ENCODE results near the gene BAHCC1.

Gene BAHCC1

DNA sequence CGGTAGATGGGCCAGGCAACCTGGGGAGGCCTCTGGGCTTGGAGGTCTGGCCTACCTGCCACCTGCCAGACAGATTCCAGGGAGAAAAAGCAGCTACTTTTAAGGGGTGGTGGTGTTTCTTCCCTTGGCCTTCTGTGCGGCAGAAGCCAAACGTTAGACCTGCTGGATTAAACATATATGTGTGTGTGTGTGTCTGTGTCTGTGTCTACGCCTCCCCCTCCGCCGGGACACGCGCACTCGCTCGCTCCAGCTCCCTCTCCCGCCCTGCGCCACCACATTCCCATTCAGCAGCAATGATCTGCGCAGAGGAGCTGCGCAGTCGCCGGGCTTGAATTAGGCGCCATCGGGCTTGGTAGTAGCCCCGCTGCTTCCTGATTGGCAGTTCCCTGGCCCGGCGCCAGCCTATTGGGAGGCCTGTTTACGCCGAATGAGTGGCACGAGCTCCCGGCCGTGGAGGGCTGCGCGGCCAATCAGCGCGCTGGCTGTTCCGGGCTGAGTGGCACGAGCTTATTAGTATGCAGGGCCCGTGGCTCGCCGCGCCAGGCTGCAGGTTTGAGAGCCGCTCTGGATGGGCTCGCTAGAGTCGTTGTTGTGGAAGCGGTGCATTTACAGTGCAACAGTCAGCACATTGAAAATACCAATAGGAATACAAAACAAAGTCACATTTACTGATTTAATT is at the start of gene BAHCC1:
Gene BAHCC1 (plus strand): TSS at position 537 of the 679 bp plus-strand sequence. CDS start 4,283 bp downstream, outside the sequence.
- no peaks in the 10 kb centered on the region for H3K4me1 ChIP-seq (ENCODE audit: low read length)
- no peak within 1 kb of the TSS for H3K9ac ChIP-seq (ENCODE audit: low read length)
- H3K36me3 ChIP-seq (replicated peaks; ENCODE audit: low read depth, low read length), result no peaks in the 10 kb centered on the region
- no peaks in the 10 kb centered on the region for H3K27me3 ChIP-seq (ENCODE audit: low read depth, low read length)
- TF ChIP-seq, protein P1, sequence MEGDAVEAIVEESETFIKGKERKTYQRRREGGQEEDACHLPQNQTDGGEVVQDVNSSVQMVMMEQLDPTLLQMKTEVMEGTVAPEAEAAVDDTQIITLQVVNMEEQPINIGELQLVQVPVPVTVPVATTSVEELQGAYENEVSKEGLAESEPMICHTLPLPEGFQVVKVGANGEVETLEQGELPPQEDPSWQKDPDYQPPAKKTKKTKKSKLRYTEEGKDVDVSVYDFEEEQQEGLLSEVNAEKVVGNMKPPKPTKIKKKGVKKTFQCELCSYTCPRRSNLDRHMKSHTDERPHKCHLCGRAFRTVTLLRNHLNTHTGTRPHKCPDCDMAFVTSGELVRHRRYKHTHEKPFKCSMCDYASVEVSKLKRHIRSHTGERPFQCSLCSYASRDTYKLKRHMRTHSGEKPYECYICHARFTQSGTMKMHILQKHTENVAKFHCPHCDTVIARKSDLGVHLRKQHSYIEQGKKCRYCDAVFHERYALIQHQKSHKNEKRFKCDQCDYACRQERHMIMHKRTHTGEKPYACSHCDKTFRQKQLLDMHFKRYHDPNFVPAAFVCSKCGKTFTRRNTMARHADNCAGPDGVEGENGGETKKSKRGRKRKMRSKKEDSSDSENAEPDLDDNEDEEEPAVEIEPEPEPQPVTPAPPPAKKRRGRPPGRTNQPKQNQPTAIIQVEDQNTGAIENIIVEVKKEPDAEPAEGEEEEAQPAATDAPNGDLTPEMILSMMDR (IDR thresholded peaks at IDR 0.05; ENCODE audit: low read depth, low read length), result no peak
- TF ChIP-seq EZH2phosphoT487 (IDR thresholded peaks at IDR 0.05; ENCODE audit: low read depth), result no peak
- H3K27ac ChIP-seq (ENCODE audit: low read length), result no peak within 1 kb of the TSS
- H3K9me3 ChIP-seq (ENCODE audit: insufficient read depth, low read length), result no peaks in the 10 kb centered on the region
- H3K4me2 ChIP-seq (ENCODE audit: low read length), result no peak within 1 kb of the TSS
- H4K20me1 ChIP-seq (ENCODE audit: insufficient read depth, low read length), result no peaks in the 10 kb centered on the region
- H2AFZ ChIP-seq (ENCODE audit: low read depth, low read length), result no peak within 1 kb of the TSS
- H3K79me2 ChIP-seq (ENCODE audit: low read length), result no peaks in the 10 kb centered on the region
- no peak within 1 kb of the TSS for H3K4me3 ChIP-seq (ENCODE audit: low read length)

- no peaks in the 10 kb centered on the region for H3K9me3 ChIP-seq (ENCODE audit: insufficient read depth, low read length)
- H3K4me1 ChIP-seq (ENCODE audit: low read length), result peaks cover 7% of the 10 kb centered on the region; the same call in 1 of the 2 replicates
- no peaks in the 10 kb centered on the region for H4K20me1 ChIP-seq (ENCODE audit: insufficient read depth, low read length)
- H3K27ac ChIP-seq (ENCODE audit: low read length), result no peak overlapping the region
- H3K4me2 ChIP-seq (ENCODE audit: low read length), result peak overlapping the region; percentile 68
- 0 out of 2 replicates have a peak overlapping the region, but pooled peaks have one; percentile 37 for H3K9ac ChIP-seq (ENCODE audit: low read length)
- H2AFZ ChIP-seq (ENCODE audit: low read depth, low read length), result no peak overlapping the region
- H3K27me3 ChIP-seq (ENCODE audit: low read depth, low read length), result no peaks in the 10 kb centered on the region
- no peaks in the 10 kb centered on the region for H3K36me3 ChIP-seq (replicated peaks; ENCODE audit: low read depth, low read length)
- peaks cover 22% of the 10 kb centered on the region for H3K79me2 ChIP-seq (ENCODE audit: low read length)
- H3K4me3 ChIP-seq (ENCODE audit: low read length), result peak overlapping the region; percentile 69
- TF ChIP-seq EZH2phosphoT487 (IDR thresholded peaks at IDR 0.05; ENCODE audit: low read depth), result no peak
- TF ChIP-seq, protein P1 (IDR thresholded peaks at IDR 0.05; ENCODE audit: low read depth, low read length), result no peak
Measured at GRCh38 chr17:81346090-81346907, 49.0 kb upstream of the BAHCC1 start.

DNA sequence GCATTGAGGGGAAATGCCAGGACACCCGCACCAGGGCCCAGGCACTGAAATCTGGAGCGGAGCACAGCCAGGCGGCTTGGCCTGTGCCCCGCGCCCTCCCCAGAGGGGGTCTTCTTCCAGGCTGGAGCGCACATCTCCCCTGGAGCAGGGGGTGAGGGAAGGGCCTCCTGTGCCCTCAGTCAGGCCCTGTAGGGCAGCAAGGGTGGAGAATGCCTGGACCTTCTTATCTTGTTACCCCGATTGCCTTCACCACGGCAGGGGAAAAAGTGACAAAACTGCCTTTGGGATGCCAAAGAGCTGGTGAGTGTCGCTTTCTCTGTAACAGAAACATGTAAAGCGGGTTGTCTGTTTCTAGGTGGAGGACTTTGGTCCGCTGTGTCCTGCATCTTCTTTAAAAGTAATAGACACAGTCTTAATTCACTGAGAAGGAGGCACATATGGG is 48.3 kb upstream of the BAHCC1 start:
- Histone ChIP-seq H2AFZ (ENCODE audit: low read depth, low read length) (no peak overlapping the region), H3K27ac (ENCODE audit: low read length) (no peak overlapping the region), H3K27me3 (ENCODE audit: low read depth, low read length) (no peaks in the 10 kb centered on the region), H4K20me1 (ENCODE audit: insufficient read depth, low read length) (no peaks in the 10 kb centered on the region), H3K4me1 (ENCODE audit: low read length) (peaks cover 7% of the 10 kb centered on the region; the same call in 1 of the 2 replicates), H3K4me2 (ENCODE audit: low read length) (peak overlapping the region; percentile 68; the same call in 1 of the 2 replicates), H3K4me3 (ENCODE audit: low read length) (peak overlapping the region; percentile 69; the same call in 1 of the 2 replicates), H3K79me2 (ENCODE audit: low read length) (peaks cover 22% of the 10 kb centered on the region), H3K9ac (ENCODE audit: low read length) (no peak overlapping the region), H3K36me3 (replicated peaks; ENCODE audit: low read depth, low read length) (no peaks in the 10 kb centered on the region), H3K9me3 (ENCODE audit: insufficient read depth, low read length) (no peaks in the 10 kb centered on the region)
- no peak for TF ChIP-seq EZH2phosphoT487 (IDR thresholded peaks at IDR 0.05; ENCODE audit: low read depth)
- TF ChIP-seq, protein P1 (IDR thresholded peaks at IDR 0.05; ENCODE audit: low read depth, low read length), result no peak

DNA sequence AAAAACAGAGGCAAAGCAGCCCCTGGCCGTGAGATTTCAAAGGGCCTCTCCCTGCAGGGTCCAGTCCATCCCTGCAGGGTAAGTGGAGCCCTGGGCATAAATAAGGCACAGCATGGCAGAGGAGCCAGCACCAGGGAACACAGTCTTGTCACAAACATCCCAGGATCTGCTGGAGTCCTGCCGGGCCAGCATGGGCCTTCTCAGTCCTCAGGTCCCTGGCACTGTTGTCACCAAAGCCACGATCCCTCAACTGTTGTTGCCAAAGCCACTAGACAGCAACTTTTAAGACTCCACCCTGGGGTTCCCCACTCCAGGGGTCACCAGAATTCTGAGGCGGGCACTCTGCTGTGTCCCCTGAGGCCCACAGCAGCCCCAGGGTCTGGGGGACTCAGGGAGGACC is 47.8 kb upstream of the BAHCC1 start:
- H2AFZ ChIP-seq (ENCODE audit: low read depth, low read length), result no peak overlapping the region
- H3K4me3 ChIP-seq (ENCODE audit: low read length), result no peak overlapping the region
- no peaks in the 10 kb centered on the region for H3K27me3 ChIP-seq (ENCODE audit: low read depth, low read length)
- no peak overlapping the region for H3K27ac ChIP-seq (ENCODE audit: low read length)
- no peaks in the 10 kb centered on the region for H4K20me1 ChIP-seq (ENCODE audit: insufficient read depth, low read length)
- H3K4me2 ChIP-seq (ENCODE audit: low read length), result no peak overlapping the region
- no peak overlapping the region for H3K9ac ChIP-seq (ENCODE audit: low read length)
- H3K79me2 ChIP-seq (ENCODE audit: low read length), result peaks cover 22% of the 10 kb centered on the region
- peaks cover 7% of the 10 kb centered on the region; the same call in 1 of the 2 replicates for H3K4me1 ChIP-seq (ENCODE audit: low read length)
- H3K9me3 ChIP-seq (ENCODE audit: insufficient read depth, low read length), result no peaks in the 10 kb centered on the region
- H3K36me3 ChIP-seq (replicated peaks; ENCODE audit: low read depth, low read length), result no peaks in the 10 kb centered on the region
- TF ChIP-seq, protein P1 (IDR thresholded peaks at IDR 0.05; ENCODE audit: low read depth, low read length), result no peak
- no peak for TF ChIP-seq EZH2phosphoT487 (IDR thresholded peaks at IDR 0.05; ENCODE audit: low read depth)

All from OCI-LY3 (cell line).